ENCODE results near the gene PLXNA4.

The PLXNA4 gene

DNA sequence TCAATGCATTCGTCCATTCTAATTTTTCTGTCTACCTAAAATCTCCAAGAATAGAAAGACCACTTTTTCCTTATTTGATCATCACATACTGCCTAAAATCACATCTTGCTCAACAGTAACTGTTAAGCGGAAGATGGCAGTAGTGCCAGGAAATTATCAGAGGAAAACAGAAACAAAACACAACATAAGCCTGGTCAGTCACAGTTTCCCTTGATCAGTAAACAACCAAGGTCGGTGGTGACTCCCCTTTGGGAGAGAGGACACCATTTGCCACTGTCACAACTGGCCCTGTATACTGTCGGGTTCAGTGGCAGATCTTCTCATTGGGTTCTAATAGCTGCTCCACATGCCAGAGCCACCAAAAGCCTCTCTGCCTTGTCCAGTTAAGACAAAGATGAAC lies 106.6 kb downstream of the PLXNA4 start:
- Histone ChIP-seq H3F3A (ENCODE audit: insufficient read depth) (no peaks in the 10 kb centered on the region), H3K27me3 (ENCODE audit: low read length) (no peaks in the 10 kb centered on the region), H3K36me3 (ENCODE audit: low read length) (no peaks in the 10 kb centered on the region), H3K27ac (ENCODE audit: low read depth, low read length) (no peak overlapping the region), H3K4me2 (ENCODE audit: low read depth, low read length, poor library complexity, severe bottlenecking) (no peak overlapping the region), H3K9me3 (ENCODE audit: insufficient read depth, low read length) (no peaks in the 10 kb centered on the region), H3K9ac (ENCODE audit: low read length) (no peak overlapping the region), H3K9me2 (replicated peaks; ENCODE audit: insufficient read depth, low read length) (no peaks in the 10 kb centered on the region), H3K4me3 (ENCODE audit: insufficient read depth, low read length, poor library complexity, severe bottlenecking) (no peak overlapping the region), H2AFZ (ENCODE audit: low read depth, low read length, severe bottlenecking) (no peak overlapping the region), H3K79me2 (ENCODE audit: insufficient read depth, low read length) (no peaks in the 10 kb centered on the region), H4K20me1 (ENCODE audit: low read depth, low read length) (no peaks in the 10 kb centered on the region)
- TF ChIP-seq, protein P1, sequence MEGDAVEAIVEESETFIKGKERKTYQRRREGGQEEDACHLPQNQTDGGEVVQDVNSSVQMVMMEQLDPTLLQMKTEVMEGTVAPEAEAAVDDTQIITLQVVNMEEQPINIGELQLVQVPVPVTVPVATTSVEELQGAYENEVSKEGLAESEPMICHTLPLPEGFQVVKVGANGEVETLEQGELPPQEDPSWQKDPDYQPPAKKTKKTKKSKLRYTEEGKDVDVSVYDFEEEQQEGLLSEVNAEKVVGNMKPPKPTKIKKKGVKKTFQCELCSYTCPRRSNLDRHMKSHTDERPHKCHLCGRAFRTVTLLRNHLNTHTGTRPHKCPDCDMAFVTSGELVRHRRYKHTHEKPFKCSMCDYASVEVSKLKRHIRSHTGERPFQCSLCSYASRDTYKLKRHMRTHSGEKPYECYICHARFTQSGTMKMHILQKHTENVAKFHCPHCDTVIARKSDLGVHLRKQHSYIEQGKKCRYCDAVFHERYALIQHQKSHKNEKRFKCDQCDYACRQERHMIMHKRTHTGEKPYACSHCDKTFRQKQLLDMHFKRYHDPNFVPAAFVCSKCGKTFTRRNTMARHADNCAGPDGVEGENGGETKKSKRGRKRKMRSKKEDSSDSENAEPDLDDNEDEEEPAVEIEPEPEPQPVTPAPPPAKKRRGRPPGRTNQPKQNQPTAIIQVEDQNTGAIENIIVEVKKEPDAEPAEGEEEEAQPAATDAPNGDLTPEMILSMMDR (IDR thresholded peaks at IDR 0.05; ENCODE audit: insufficient read depth, low read length, poor library complexity, severe bottlenecking) = no peak
- no peak for TF ChIP-seq EZH2phosphoT487 (conservative IDR thresholded peaks at IDR 0.05; ENCODE audit: low read length)

GRCh38 chr7:132469264-132469663 lies 107.0 kb downstream of the PLXNA4 start:
- Histone ChIP-seq H3K9me3 (ENCODE audit: insufficient read depth, low read length) (no peaks in the 10 kb centered on the region), H3K36me3 (ENCODE audit: low read length) (no peaks in the 10 kb centered on the region), H3K27ac (ENCODE audit: low read depth, low read length) (no peak overlapping the region), H3K79me2 (ENCODE audit: insufficient read depth, low read length) (no peaks in the 10 kb centered on the region), H2AFZ (ENCODE audit: low read depth, low read length, severe bottlenecking) (no peak overlapping the region), H4K20me1 (ENCODE audit: low read depth, low read length) (no peaks in the 10 kb centered on the region), H3K4me3 (ENCODE audit: insufficient read depth, low read length, poor library complexity, severe bottlenecking) (no peak overlapping the region), H3K9me2 (replicated peaks; ENCODE audit: insufficient read depth, low read length) (no peaks in the 10 kb centered on the region), H3K9ac (ENCODE audit: low read length) (no peak overlapping the region), H3F3A (ENCODE audit: insufficient read depth) (no peaks in the 10 kb centered on the region), H3K27me3 (ENCODE audit: low read length) (no peaks in the 10 kb centered on the region), H3K4me2 (ENCODE audit: low read depth, low read length, poor library complexity, severe bottlenecking) (no peak overlapping the region)
- no peak for TF ChIP-seq EZH2phosphoT487 (conservative IDR thresholded peaks at IDR 0.05; ENCODE audit: low read length)
- TF ChIP-seq, protein P1 (IDR thresholded peaks at IDR 0.05; ENCODE audit: insufficient read depth, low read length, poor library complexity, severe bottlenecking) = no peak

GRCh38 chr7:132466367-132466766 lies 109.9 kb downstream of the PLXNA4 start:
- no peaks in the 10 kb centered on the region for H3F3A ChIP-seq (ENCODE audit: insufficient read depth)
- no peaks in the 10 kb centered on the region for H4K20me1 ChIP-seq (ENCODE audit: low read depth, low read length)
- H3K36me3 ChIP-seq (ENCODE audit: low read length) = no peaks in the 10 kb centered on the region
- H3K9ac ChIP-seq (ENCODE audit: low read length) = no peak overlapping the region
- no peaks in the 10 kb centered on the region for H3K9me3 ChIP-seq (ENCODE audit: insufficient read depth, low read length)
- no peaks in the 10 kb centered on the region for H3K27me3 ChIP-seq (ENCODE audit: low read length)
- no peak overlapping the region for H3K4me2 ChIP-seq (ENCODE audit: low read depth, low read length, poor library complexity, severe bottlenecking)
- no peaks in the 10 kb centered on the region for H3K9me2 ChIP-seq (replicated peaks; ENCODE audit: insufficient read depth, low read length)
- H3K27ac ChIP-seq (ENCODE audit: low read depth, low read length) = no peak overlapping the region
- no peak overlapping the region for H3K4me3 ChIP-seq (ENCODE audit: insufficient read depth, low read length, poor library complexity, severe bottlenecking)
- TF ChIP-seq, protein P1 (IDR thresholded peaks at IDR 0.05; ENCODE audit: insufficient read depth, low read length, poor library complexity, severe bottlenecking) = no peak
- no peak for TF ChIP-seq EZH2phosphoT487 (conservative IDR thresholded peaks at IDR 0.05; ENCODE audit: low read length)
- no peak overlapping the region for H2AFZ ChIP-seq (ENCODE audit: low read depth, low read length, severe bottlenecking)
- no peaks in the 10 kb centered on the region for H3K79me2 ChIP-seq (ENCODE audit: insufficient read depth, low read length)
